Endothelial cell of umbilical vein (primary cell): ENCODE measurements around the gene CELA2B. TPM values are rescaled to one million over a fixed set of nuclear protein-coding genes. Genes with fewer than 3 reads are reported as not detected.

ENCODE experiments used
- BruUV-seq: library from RNA; stranded (reverse); fragments of 400-500 nt; replicated peaks from 2 replicates; lab custom pipeline; 2021; lab: Mats Ljungman, UMichigan
- CTCF ChIA-PET: fragments of 300-600, 350-600 bp; sonication (Branson Sonifier 250); formaldehyde crosslinking; loops from one replicate; lab custom pipeline; 2021; ENCODE audit warnings: antibody characterized with exemption, inconsistent platforms; lab: Charles Lee
- POLR2A ChIA-PET: fragments of 300-600, 350-600 bp; sonication (Branson Sonifier 250); formaldehyde crosslinking; loops from one replicate; lab custom pipeline; 2021; ENCODE audit warnings: antibody characterized with exemption, inconsistent platforms; lab: Charles Lee
- DNase-seq: peaks from one replicate; pipeline ENCODE4 v3.0.0-alpha.2; 2011; ENCODE audit warnings: low read depth, low spot score
- FAIRE-seq: peaks from 2 replicates; lab custom pipeline; 2011; peaks lifted over from hg19 to GRCh38; lab: Jason Lieb, UNC
- H2AFZ ChIP-seq: 2 replicates; pipeline ENCODE4 v1.6.0; 2012; ENCODE audit warnings: low read depth, low read length, control low read depth, inconsistent platforms
- H3K27ac ChIP-seq: 2 replicates; pipeline ENCODE4 v1.5.1; 2011; ENCODE audit warnings: low read depth, mild to moderate bottlenecking, control low read depth, low read length, moderate library complexity; ENCODE audit not compliant: insufficient read depth
- H3K27me3 ChIP-seq, 2 experiments: 2 replicates each; pipeline versions ENCODE4 v1.6.0 to v1.6.1; 2011; ENCODE audit warnings: low read length in 2 of 2, mixed read lengths in 1 of 2; ENCODE audit not compliant: control insufficient read depth in 2 of 2, insufficient read depth in 2 of 2
- H3K36me3 ChIP-seq, 2 experiments: 2 replicates in 1 of 2; 3 replicates in 1 of 2; pipeline ENCODE4 v1.5.1; 2011; ENCODE audit warnings: low read length in 2 of 2, mild to moderate bottlenecking in 1 of 2, moderate library complexity in 1 of 2; ENCODE audit not compliant: control insufficient read depth in 2 of 2, insufficient read depth in 2 of 2; ENCODE audit errors: extremely low read depth in 1 of 2
- H3K4me1 ChIP-seq: 3 replicates; pipeline ENCODE4 v1.5.1; 2011; ENCODE audit warnings: mild to moderate bottlenecking, low read length; ENCODE audit not compliant: control insufficient read depth, insufficient read depth; ENCODE audit errors: extremely low read depth
- H3K4me2 ChIP-seq: 2 replicates; pipeline ENCODE4 v1.6.1; 2011; ENCODE audit warnings: low read length, control low read depth, mixed read lengths; ENCODE audit not compliant: insufficient read depth
- H3K4me3 ChIP-seq, 3 experiments: fragments of 200-600 bp in 1 of 3; sonication (generic), shearing (Covaris generic) in 1 of 3; replicated peaks in 1 of 3; 2 replicates each; pipeline ENCODE4 v1.5.1; 2011 to 2016; ENCODE audit warnings: control low read depth in 3 of 3, low read length in 3 of 3, mild to moderate bottlenecking in 2 of 3, inconsistent platforms in 1 of 3, low read depth in 1 of 3, moderate library complexity in 1 of 3; ENCODE audit not compliant: insufficient read depth in 1 of 3
- H3K79me2 ChIP-seq: 2 replicates; pipeline ENCODE4 v1.6.0; 2012; ENCODE audit warnings: low read length, inconsistent platforms; ENCODE audit not compliant: control insufficient read depth, insufficient read depth
- H3K9ac ChIP-seq: replicated peaks from 2 replicates; pipeline ENCODE3; 2011; ENCODE audit warnings: low read length, control low read depth; ENCODE audit not compliant: insufficient read depth; ENCODE audit errors: extremely low read depth
- H3K9me1 ChIP-seq: replicated peaks from 3 replicates; pipeline ENCODE4 v1.6.0; 2011; ENCODE audit warnings: mild to moderate bottlenecking, low read length; ENCODE audit not compliant: control insufficient read depth, insufficient read depth; ENCODE audit errors: extremely low read depth
- H3K9me3 ChIP-seq: replicated peaks from 2 replicates; pipeline ENCODE4 v1.5.1; 2012; ENCODE audit warnings: low read length, inconsistent platforms; ENCODE audit not compliant: control insufficient read depth, insufficient read depth
- H4K20me1 ChIP-seq: replicated peaks from 2 replicates; pipeline ENCODE3; 2011; ENCODE audit warnings: mild to moderate bottlenecking, low read length; ENCODE audit not compliant: control insufficient read depth, insufficient read depth; ENCODE audit errors: extremely low read depth
- EZH2 ChIP-seq: IDR thresholded peaks from 2 replicates; pipeline ENCODE4 v1.6.1; 2012; ENCODE audit warnings: borderline replicate concordance, low read depth, mild to moderate bottlenecking, moderate library complexity, low read length, inconsistent platforms; ENCODE audit not compliant: severe bottlenecking
- FOS ChIP-seq: IDR thresholded peaks from 2 replicates; pipeline ENCODE4 v1.6.1; 2011; ENCODE audit warnings: mild to moderate bottlenecking, low read length, moderate library complexity, borderline replicate concordance; ENCODE audit not compliant: insufficient read depth
- GATA2 ChIP-seq: IDR thresholded peaks from 2 replicates; pipeline ENCODE4 v1.7.0; 2011; ENCODE audit warnings: low read depth, mild to moderate bottlenecking, moderate library complexity, mixed read lengths, low read length; ENCODE audit not compliant: insufficient read length, insufficient read depth
- JUN ChIP-seq: IDR thresholded peaks from 2 replicates; pipeline ENCODE4 v1.6.1; 2011; ENCODE audit warnings: borderline replicate concordance, low read depth; ENCODE audit not compliant: insufficient read length, insufficient read depth
- MYC ChIP-seq: IDR thresholded peaks from one replicate; pipeline ENCODE4 v1.6.1; 2011; ENCODE audit warnings: mild to moderate bottlenecking, low read depth, low read length
- POLR2A ChIP-seq: IDR thresholded peaks from 2 replicates; pipeline ENCODE4 v1.6.1; 2012; ENCODE audit warnings: low read depth, mild to moderate bottlenecking, control low read depth, low read length
- POLR2AphosphoS5 ChIP-seq: IDR thresholded peaks from 2 replicates; pipeline ENCODE4 v1.6.1; 2012; ENCODE audit warnings: low read depth, mild to moderate bottlenecking, control low read depth, low read length, moderate library complexity; ENCODE audit not compliant: insufficient read depth
- dilution Hi-C: fragments of 300-500 bp; cut with MboI; formaldehyde crosslinking; loops from one replicate; pipeline ENCODE4 v1.15.0; 2019; ENCODE audit warnings: low sequenced_read_pairs; ENCODE audit not compliant: extremely low pct_ligation_motif_present
- intact Hi-C: fragments of 100-400 bp; cut with micrococcal nuclease; formaldehyde crosslinking; loops from one replicate; pipeline ENCODE4 v1.10.0; 2022
- polyA plus RNA-seq, 4 experiments: library from polyadenylated mRNA; depleted of rRNA in 3 of 4; stranded (reverse) in 3 of 4; unstranded in 1 of 4; fragments of >200 nt; gene quantifications; 2 replicates each; pipeline versions ENCODE4 v1.2.1 to v1.2.3, GENCODE V29; 2011 to 2012; ENCODE audit warnings: missing spikeins in 1 of 4
- total RNA-seq: library from RNA; stranded (reverse); gene quantifications from 2 replicates; pipeline ENCODE4 v1.2.3, GENCODE V29; 2021
- TF ChIP-seq, protein P1 (sequence below), 2 donors: IDR thresholded peaks; 1 replicate in 1 of 2; 2 replicates in 1 of 2; pipeline ENCODE4 v1.5.1; 2011; ENCODE audit warnings: low read length in 2 of 2, mild to moderate bottlenecking in 2 of 2, moderate library complexity in 2 of 2, control low read depth in 1 of 2, inconsistent platforms in 1 of 2, low read depth in 1 of 2; ENCODE audit not compliant: insufficient read depth in 1 of 2; ENCODE audit errors: extremely low read depth in 1 of 2
- TF ChIP-seq, protein P2 (sequence below): IDR thresholded peaks from 2 replicates; pipeline ENCODE4 v1.6.1; 2011; ENCODE audit not compliant: insufficient read depth, insufficient read length

CELA2B gene
- total and polyA plus RNA-seq, 2 donors (not counting 3 experiments of a cell fraction or from before 2014, with no cell fraction given) = not detected

DNA sequence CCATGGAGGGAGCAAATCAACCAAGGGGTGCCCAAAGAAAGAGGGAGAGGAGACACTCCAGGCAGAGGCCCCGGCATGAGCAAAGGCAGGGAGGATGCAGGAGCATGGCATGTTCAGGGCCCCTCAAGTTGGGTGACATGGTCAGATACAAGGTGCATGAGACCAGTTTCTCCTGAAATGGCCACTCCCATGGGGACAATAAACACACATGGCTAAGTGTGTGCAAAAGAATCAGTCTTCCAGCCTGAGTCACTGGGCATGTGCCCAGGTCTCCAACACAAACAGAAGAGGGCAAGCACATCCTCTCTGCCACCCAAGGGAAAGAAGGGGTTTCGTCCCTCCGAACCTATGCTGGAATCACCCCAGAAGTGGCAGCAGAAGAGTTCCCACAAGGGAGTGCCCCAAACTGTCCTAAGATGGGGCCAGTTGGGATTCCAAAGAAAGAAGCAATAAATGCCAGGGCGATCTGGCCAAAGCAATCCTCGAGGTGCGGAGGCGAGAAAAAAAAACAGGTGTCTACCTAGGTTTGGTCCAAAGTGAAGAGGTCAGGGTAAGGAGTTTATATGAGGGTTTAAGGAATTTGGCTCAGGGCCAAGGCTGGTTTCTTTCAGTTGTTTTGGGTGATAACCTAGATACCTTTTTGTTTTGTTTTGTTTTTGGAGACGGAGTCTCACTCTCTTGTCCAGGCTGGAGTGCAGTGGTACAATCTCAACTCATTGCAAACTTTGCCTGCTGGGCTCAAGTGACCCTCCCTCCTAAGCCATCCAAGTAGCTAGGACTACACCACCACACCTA lies 34.9 kb downstream of the CELA2B start:
- H3K4me1 ChIP-seq = peaks cover 8% of the 10 kb centered on the region
- no peak for FAIRE-seq
- TF ChIP-seq, protein P1, sequence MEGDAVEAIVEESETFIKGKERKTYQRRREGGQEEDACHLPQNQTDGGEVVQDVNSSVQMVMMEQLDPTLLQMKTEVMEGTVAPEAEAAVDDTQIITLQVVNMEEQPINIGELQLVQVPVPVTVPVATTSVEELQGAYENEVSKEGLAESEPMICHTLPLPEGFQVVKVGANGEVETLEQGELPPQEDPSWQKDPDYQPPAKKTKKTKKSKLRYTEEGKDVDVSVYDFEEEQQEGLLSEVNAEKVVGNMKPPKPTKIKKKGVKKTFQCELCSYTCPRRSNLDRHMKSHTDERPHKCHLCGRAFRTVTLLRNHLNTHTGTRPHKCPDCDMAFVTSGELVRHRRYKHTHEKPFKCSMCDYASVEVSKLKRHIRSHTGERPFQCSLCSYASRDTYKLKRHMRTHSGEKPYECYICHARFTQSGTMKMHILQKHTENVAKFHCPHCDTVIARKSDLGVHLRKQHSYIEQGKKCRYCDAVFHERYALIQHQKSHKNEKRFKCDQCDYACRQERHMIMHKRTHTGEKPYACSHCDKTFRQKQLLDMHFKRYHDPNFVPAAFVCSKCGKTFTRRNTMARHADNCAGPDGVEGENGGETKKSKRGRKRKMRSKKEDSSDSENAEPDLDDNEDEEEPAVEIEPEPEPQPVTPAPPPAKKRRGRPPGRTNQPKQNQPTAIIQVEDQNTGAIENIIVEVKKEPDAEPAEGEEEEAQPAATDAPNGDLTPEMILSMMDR (IDR thresholded peaks at IDR 0.05; ENCODE audit: extremely low read depth in 1 of 2, insufficient read depth in 1 of 2, low read depth in 1 of 2, low read length in 2 of 2) = no peak
- TF ChIP-seq POLR2A = no peak
- TF ChIP-seq MYC = no peak
- no peak for TF ChIP-seq EZH2
- TF ChIP-seq JUN = no peak
- TF ChIP-seq GATA2 = no peak
- TF ChIP-seq POLR2AphosphoS5 = no peak
- TF ChIP-seq, protein P2, sequence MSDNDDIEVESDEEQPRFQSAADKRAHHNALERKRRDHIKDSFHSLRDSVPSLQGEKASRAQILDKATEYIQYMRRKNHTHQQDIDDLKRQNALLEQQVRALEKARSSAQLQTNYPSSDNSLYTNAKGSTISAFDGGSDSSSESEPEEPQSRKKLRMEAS = no peak
- no peak for TF ChIP-seq FOS

More for the DNA sequence above, 34.9 kb downstream of the CELA2B start:
- no peaks in the 10 kb centered on the region for H3K27me3 ChIP-seq
- no peaks in the 10 kb centered on the region for H3K9me1 ChIP-seq
- no peaks in the 10 kb centered on the region for H3K36me3 ChIP-seq
- dilution Hi-C loops (no loop called here), intact Hi-C loops (no loop called here)
- no peaks in the 10 kb centered on the region for H4K20me1 ChIP-seq
- H2AFZ ChIP-seq = no peak overlapping the region
- no peak overlapping the region for H3K27ac ChIP-seq
- no peak overlapping the region for H3K9ac ChIP-seq
- H3K4me2 ChIP-seq = no peak overlapping the region
- ChIA-PET CTCF (no interaction called here), POLR2A (no interaction called here)
- no peaks in the 10 kb centered on the region for H3K79me2 ChIP-seq
- no peak for DNase-seq
- H3K4me3 ChIP-seq = no peak overlapping the region
- no peaks in the 10 kb centered on the region for H3K9me3 ChIP-seq
- BruUV-seq = no TSS peak
